ENCODE measurements around the gene GBGT1.
"Not testable (repeated sequence)": the region's sequence is repeated elsewhere in the genome, so short reads cannot be mapped to it uniquely, and the experiment has no call there.

Gene GBGT1

GRCh38 chr9:133163504-133164172, at the start of gene GBGT1:
TSS of gene GBGT1 (minus strand) at chr9:133163914. CDS start at chr9:133162412, 1,502 bp downstream.
- no peak for DNase-seq

- no peak for DNase-seq
Observed at GRCh38 chr9:133210609-133211008, 46.9 kb upstream of the GBGT1 start.

GRCh38 chr9:133210202-133210532, 46.5 kb upstream of the GBGT1 start:
- DNase-seq = no peak

GRCh38 chr9:133209327-133210201, 45.9 kb upstream of the GBGT1 start:
- not testable (repeated sequence) for DNase-seq

GRCh38 chr9:133208880-133209300, 45.2 kb upstream of the GBGT1 start, which contains the start of gene OBP2B:
TSS of gene OBP2B (minus strand) at chr9:133209250. CDS start at chr9:133209199, 51 bp downstream.
- DNase-seq = not testable (repeated sequence)

GRCh38 chr9:133208171-133208879, 44.6 kb upstream of the GBGT1 start:
- not testable (repeated sequence) for DNase-seq

- DNase-seq = no peak
Observed at GRCh38 chr9:133207540-133208170, 43.9 kb upstream of the GBGT1 start.

- no peak for DNase-seq
Observed at GRCh38 chr9:133207021-133207531, 43.4 kb upstream of the GBGT1 start.

- no peak for DNase-seq
Observed at GRCh38 chr9:133205996-133206931, 42.5 kb upstream of the GBGT1 start.

- DNase-seq = not testable (repeated sequence)
Observed at GRCh38 chr9:133205481-133205887, 41.8 kb upstream of the GBGT1 start.

- DNase-seq = no peak
Observed at GRCh38 chr9:133204993-133205336, 41.3 kb upstream of the GBGT1 start.

GRCh38 chr9:133204335-133204992, 40.8 kb upstream of the GBGT1 start:
- no peak for DNase-seq

- no peak for DNase-seq
Observed at GRCh38 chr9:133203506-133204075, 39.9 kb upstream of the GBGT1 start.

- DNase-seq = no peak
Observed at GRCh38 chr9:133202688-133203453, 39.2 kb upstream of the GBGT1 start.

GRCh38 chr9:133202145-133202513, 38.4 kb upstream of the GBGT1 start:
- DNase-seq = no peak

- no peak for DNase-seq
Observed at GRCh38 chr9:133201424-133202144, 37.9 kb upstream of the GBGT1 start.

- no peak for DNase-seq
Observed at GRCh38 chr9:133200631-133201030, 36.9 kb upstream of the GBGT1 start.

- peak; percentile 14 for DNase-seq
Observed at GRCh38 chr9:133199648-133200321, 36.1 kb upstream of the GBGT1 start.

GRCh38 chr9:133195029-133195428, 31.3 kb upstream of the GBGT1 start:
- no peak for DNase-seq
